Ovary (tissue), 3 donors: ENCODE data around the gene ZC3H10.

Source experiments
- CTCF ChIP-seq, 3 donors: fragments of 450-650 bp in 2 of 3; fragments of 200-600 bp in 1 of 3; IDR thresholded peaks; one replicate each; pipeline versions ENCODE4 v1.5.1 to v1.8.0; 2016 to 2022; ENCODE audit warnings: antibody characterized with exemption in 3 of 3, mild to moderate bottlenecking in 1 of 3
- POLR2A ChIP-seq: fragments of 450-650 bp; IDR thresholded peaks from one replicate; pipeline ENCODE4 v1.6.1; 2017; ENCODE audit warnings: antibody characterized with exemption, mild to moderate bottlenecking, moderate library complexity
- donor health status: DM: no; HTN: no; CAD: no.

- TF ChIP-seq CTCF (IDR thresholded peaks at IDR 0.05) (no peak), POLR2A (no peak)
These were observed 757 bp downstream of the ZC3H10 start for GRCh38 chr12:56118688-56119357.
